ENCODE data around the gene OGA. TPM values are rescaled to one million over a fixed set of nuclear protein-coding genes. Genes with fewer than 3 reads are reported as not detected.
A peak's percentile ranks its signal among the peaks of the same experiment; 100 is the strongest.

Gene OGA
- polyA plus RNA-seq (2012; ENCODE audit: low read depth, missing spikeins), result 67.5 TPM

DNA sequence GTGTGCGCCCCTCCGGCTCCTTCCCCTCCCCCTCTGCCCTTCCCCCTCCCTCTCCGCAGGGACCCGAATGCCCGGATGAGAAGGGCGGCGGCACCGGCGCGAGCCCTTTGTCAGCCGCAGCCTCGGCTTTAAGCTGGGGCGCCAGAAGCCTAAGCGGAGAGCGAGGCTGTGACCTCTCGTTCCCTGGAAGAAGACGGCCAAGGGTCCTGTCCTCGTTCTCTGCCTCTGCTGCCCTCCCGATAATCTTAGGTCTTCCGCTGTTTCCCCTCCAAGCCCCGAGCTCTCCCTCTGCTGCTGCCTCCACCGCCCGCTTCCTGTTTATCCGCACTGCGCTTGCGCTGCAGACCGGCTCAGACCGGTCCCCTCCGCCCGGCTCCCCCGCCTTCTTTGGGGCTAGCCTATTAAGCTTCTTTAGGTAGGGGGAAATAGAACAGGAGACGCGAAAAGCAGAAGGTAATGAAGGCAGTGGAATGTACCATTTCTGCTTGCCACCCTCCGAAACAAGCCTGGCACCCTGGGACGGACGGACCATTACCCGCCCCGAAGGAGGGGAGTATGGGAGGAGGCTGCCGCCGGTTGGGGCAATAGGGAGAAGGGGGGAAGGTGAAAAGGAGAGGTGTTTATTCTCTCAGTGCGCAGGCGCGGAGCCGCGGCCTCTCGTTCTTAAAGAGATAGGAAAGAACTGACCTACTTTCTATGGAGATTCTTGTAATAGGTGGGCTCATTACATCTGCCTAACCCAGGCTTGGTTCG lies at the start of gene OGA:
TSS of gene OGA (minus strand) at position 326 of the 753 bp plus-strand sequence. CDS start 422 bp downstream, outside the sequence.
- TF ChIP-seq POLR2AphosphoS5 (IDR thresholded peaks at IDR 0.05; ENCODE audit: low read depth, low read length), result peak; percentile 93
- peak; percentile 98 for TF ChIP-seq TAF1 (IDR thresholded peaks at IDR 0.05; ENCODE audit: low read depth, low read length)
- TF ChIP-seq POLR2A (IDR thresholded peaks at IDR 0.05; ENCODE audit: low read depth, low read length), result peak; percentile 93
- peak; percentile 42 for TF ChIP-seq POU2F2 (IDR thresholded peaks at IDR 0.05; ENCODE audit: low read depth, low read length)
- no peak for TF ChIP-seq PAX5 (IDR thresholded peaks at IDR 0.05; ENCODE audit: insufficient read depth, low read length, severe bottlenecking)
- TF ChIP-seq SPI1 (IDR thresholded peaks at IDR 0.05; ENCODE audit: low read depth, low read length), result no peak
- peak; percentile 98 for FAIRE-seq

DNA sequence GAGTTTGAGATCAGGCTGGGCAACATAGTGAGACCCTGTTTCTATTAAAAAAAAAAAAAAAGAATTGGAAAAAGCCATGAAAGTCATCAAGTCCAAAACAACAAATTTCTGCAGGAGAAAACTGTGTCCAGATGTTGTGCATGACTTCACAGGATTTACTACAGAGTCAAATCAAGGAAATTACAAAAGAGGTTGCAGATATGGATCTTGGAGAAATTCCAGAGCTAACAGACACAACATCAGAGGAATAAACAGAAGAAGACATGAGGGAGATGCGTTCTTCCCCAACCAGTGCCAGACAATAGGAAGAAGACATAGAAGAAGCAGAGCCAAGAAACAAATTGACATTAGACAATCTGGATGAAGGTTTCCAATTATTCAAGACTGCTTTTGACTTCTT lies 49.7 kb upstream of the OGA start:
- TF ChIP-seq POLR2AphosphoS5 (IDR thresholded peaks at IDR 0.05; ENCODE audit: low read depth, low read length), result no peak
- no peak for TF ChIP-seq POU2F2 (IDR thresholded peaks at IDR 0.05; ENCODE audit: low read depth, low read length)
- TF ChIP-seq TAF1 (IDR thresholded peaks at IDR 0.05; ENCODE audit: low read depth, low read length), result no peak
- no peak for TF ChIP-seq PAX5 (IDR thresholded peaks at IDR 0.05; ENCODE audit: insufficient read depth, low read length, severe bottlenecking)
- TF ChIP-seq SPI1 (IDR thresholded peaks at IDR 0.05; ENCODE audit: low read depth, low read length), result no peak
- no peak for TF ChIP-seq POLR2A (IDR thresholded peaks at IDR 0.05; ENCODE audit: low read depth, low read length)
- FAIRE-seq (peak; percentile 28), DNase-seq (ENCODE audit: insufficient read length, low spot score) (no peak)

More for the DNA sequence above, at the start of gene OGA:
- DNase-seq (ENCODE audit: insufficient read length, low spot score), result peak; percentile 85

DNA sequence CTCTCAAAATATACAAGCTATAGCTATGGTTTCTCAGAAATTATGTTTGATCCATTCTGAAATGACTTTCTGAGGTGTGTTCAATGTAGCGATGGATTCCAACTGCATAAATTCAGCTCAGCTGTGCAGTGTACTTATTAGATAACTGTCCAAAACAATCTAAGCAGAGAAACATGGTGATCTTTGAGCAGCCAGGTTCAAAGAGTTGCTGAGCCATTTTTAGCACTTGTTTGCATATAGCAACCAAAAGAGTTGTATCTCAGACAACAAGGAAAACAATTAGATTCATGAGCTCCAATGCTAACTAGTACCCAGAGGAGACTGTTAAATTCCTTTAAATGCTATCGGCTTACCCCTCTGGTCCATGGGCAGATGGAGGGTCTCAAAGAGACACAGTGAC lies 41.3 kb upstream of the OGA start:
- no peak for FAIRE-seq
- TF ChIP-seq POLR2AphosphoS5 (IDR thresholded peaks at IDR 0.05; ENCODE audit: low read depth, low read length), result no peak
- TF ChIP-seq POLR2A (IDR thresholded peaks at IDR 0.05; ENCODE audit: low read depth, low read length), result no peak
- TF ChIP-seq POU2F2 (IDR thresholded peaks at IDR 0.05; ENCODE audit: low read depth, low read length), result no peak
- TF ChIP-seq SPI1 (IDR thresholded peaks at IDR 0.05; ENCODE audit: low read depth, low read length), result no peak
- TF ChIP-seq TAF1 (IDR thresholded peaks at IDR 0.05; ENCODE audit: low read depth, low read length), result no peak
- TF ChIP-seq PAX5 (IDR thresholded peaks at IDR 0.05; ENCODE audit: insufficient read depth, low read length, severe bottlenecking), result no peak
- no peak for DNase-seq (ENCODE audit: insufficient read length, low spot score)

DNA sequence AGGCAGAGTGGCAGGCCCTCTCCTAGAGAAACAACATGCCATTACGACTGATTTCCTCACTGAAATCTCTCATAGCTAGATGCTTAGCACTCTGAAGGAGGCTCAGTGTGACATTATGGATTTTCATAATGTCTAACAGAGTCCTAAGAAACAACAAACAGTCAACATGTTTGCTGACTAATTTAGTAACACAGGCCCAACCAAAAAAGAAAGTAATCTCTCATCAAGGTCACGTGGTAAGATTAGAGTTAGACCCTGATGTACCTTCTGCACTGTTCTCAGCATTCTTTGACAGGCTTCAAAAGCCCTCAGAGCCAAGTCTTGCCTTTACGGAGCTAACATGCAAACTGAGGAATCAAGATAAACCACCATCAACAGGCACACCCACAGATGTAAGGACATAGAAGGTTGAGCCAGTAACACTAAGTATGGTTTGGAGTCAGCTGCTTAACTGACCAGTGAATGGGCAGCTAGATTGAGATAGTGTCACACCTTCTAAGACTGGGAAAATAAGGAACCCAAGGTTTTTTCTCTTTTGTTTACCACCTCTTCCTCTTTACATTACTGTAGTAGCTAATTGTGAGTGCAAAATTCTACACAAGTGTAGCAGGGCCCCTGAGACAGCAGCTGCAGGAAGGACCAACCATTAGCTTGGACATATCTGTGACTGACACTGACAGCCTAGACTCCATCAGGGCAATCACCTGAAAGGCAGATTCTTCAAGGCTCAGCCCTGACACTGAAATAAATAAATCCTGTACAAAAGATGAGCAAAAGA lies 40.7 kb upstream of the OGA start:
- TF ChIP-seq SPI1 (IDR thresholded peaks at IDR 0.05; ENCODE audit: low read depth, low read length) (0 out of 2 replicates have a peak, but pooled peaks have one; percentile 28), PAX5 (IDR thresholded peaks at IDR 0.05; ENCODE audit: insufficient read depth, low read length, severe bottlenecking) (no peak)
- FAIRE-seq (peak; percentile 97), DNase-seq (ENCODE audit: insufficient read length, low spot score) (no peak)

DNA sequence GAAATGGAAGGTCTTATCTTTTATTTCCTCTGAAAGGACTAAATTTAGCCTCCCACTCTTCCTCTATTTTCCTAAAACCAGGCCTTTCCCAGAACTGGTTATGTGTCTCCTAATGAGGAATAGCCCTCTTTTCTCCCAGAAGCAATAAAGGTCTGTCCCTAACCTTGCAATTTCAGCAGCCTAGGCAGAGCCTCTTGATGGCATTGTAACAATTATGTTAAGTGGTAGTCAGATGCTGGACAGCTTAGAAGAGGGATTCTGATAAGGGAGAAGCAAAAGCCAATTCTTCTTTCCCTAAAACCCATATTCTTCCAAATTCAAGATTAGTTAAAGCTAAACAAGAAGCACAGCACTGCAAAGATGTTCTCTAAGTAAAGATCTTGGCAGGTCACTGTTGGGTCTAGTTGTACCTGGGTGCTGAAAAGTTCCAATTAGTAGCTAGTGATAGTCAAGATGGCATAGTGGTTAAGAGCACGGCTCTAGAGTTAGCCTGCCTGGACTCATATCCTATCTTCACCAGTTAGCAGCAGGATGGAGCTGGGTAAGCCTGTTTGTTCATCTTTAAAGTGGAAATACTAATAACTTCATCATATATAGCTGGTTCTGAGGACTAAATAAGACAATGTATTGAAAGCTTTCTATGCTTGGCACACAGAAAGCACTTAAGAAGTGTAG lies 39.7 kb upstream of the OGA start:
- DNase-seq (ENCODE audit: insufficient read length, low spot score) (no peak), FAIRE-seq (peak; percentile 54)
- TF ChIP-seq POU2F2 (IDR thresholded peaks at IDR 0.05; ENCODE audit: low read depth, low read length) (no peak), POLR2AphosphoS5 (IDR thresholded peaks at IDR 0.05; ENCODE audit: low read depth, low read length) (no peak), PAX5 (IDR thresholded peaks at IDR 0.05; ENCODE audit: insufficient read depth, low read length, severe bottlenecking) (no peak)

DNA sequence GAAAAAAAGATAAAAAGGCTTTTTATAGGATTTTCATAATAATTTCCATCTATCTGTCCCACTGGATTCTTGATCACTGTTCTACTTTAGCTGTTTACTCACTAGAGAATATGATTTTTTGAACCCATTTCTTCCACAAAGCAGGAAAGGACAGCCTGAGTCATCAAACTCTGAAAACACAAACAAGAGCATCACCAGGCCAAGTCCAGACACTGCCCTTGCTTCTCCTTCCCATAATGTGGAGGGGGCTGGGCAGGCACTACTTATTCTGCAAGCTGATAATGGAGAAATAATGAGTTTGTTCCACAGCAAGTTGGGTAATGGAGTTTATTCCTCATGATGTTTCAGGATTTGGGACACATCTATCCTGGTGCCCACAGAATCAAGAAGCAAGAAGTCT lies 38.4 kb upstream of the OGA start:
- FAIRE-seq (no peak), DNase-seq (ENCODE audit: insufficient read length, low spot score) (no peak)
- TF ChIP-seq POLR2A (IDR thresholded peaks at IDR 0.05; ENCODE audit: low read depth, low read length), result no peak
- no peak for TF ChIP-seq TAF1 (IDR thresholded peaks at IDR 0.05; ENCODE audit: low read depth, low read length)
- TF ChIP-seq PAX5 (IDR thresholded peaks at IDR 0.05; ENCODE audit: insufficient read depth, low read length, severe bottlenecking), result no peak
- no peak for TF ChIP-seq SPI1 (IDR thresholded peaks at IDR 0.05; ENCODE audit: low read depth, low read length)
- TF ChIP-seq POLR2AphosphoS5 (IDR thresholded peaks at IDR 0.05; ENCODE audit: low read depth, low read length), result no peak

DNA sequence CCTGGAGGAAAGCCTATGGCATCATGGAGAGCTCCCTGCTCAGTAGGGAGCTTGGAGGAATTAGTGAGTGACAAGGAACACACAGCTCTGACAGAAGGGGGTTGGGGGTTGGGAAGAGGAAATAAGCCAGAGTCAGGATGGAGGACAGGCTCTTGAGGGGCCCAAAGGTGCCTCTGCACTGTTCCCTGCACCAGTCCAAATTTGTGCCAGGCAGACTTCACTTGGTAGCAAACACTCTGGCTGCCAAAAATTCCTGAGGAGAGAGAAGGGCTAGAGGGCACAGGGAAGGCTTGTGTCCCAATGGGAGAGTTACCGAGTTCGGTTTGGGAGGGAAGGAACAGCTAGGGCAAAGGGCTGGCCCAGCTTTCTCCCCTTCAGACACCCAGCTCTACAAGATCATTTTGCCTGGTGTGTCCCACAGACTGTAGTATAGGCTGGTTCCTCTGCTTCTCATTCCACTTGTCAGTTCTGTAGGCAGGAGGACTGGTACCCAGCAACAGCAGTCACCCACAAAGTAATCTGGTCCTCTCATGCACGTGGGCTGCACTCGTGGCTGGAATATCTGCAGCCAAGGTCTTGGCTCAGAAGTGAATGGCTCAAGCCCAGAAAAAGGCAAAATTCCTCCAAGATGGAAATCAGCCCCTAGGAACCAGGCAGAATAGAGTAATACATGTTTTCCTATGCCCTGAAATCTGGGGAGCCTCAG lies 33.3 kb upstream of the OGA start:
- FAIRE-seq (no peak), DNase-seq (ENCODE audit: insufficient read length, low spot score) (no peak)
- TF ChIP-seq POU2F2 (IDR thresholded peaks at IDR 0.05; ENCODE audit: low read depth, low read length) (no peak), TAF1 (IDR thresholded peaks at IDR 0.05; ENCODE audit: low read depth, low read length) (no peak), PAX5 (IDR thresholded peaks at IDR 0.05; ENCODE audit: insufficient read depth, low read length, severe bottlenecking) (no peak), SPI1 (IDR thresholded peaks at IDR 0.05; ENCODE audit: low read depth, low read length) (no peak), POLR2AphosphoS5 (IDR thresholded peaks at IDR 0.05; ENCODE audit: low read depth, low read length) (no peak), POLR2A (IDR thresholded peaks at IDR 0.05; ENCODE audit: low read depth, low read length) (no peak)

DNA sequence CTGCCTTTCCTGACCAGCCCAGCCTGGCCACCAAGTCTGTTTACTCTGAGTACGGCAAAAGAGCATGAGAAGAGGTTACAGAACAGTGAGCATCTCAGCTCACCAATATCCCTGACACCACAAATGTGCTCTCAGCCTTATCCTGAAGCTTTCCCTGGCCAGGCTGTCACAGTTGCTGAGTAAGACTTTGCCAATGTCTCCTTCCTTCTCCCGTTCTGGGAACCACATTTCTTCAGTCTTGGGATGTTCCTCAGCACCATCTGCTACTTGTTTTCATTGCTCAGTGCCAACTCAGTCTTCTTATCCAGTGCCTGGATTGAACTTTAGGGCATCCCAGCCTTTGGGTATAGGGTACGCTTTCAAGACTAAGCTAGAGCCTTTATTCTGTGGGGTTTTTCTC lies 32.5 kb upstream of the OGA start:
- FAIRE-seq (no peak), DNase-seq (ENCODE audit: insufficient read length, low spot score) (no peak)
- TF ChIP-seq SPI1 (IDR thresholded peaks at IDR 0.05; ENCODE audit: low read depth, low read length) (no peak), POU2F2 (IDR thresholded peaks at IDR 0.05; ENCODE audit: low read depth, low read length) (no peak), POLR2AphosphoS5 (IDR thresholded peaks at IDR 0.05; ENCODE audit: low read depth, low read length) (no peak), PAX5 (IDR thresholded peaks at IDR 0.05; ENCODE audit: insufficient read depth, low read length, severe bottlenecking) (no peak), POLR2A (IDR thresholded peaks at IDR 0.05; ENCODE audit: low read depth, low read length) (no peak), TAF1 (IDR thresholded peaks at IDR 0.05; ENCODE audit: low read depth, low read length) (no peak)

Measured in GM12891 (cell line).